Measurements from ENCODE around the gene PWP1. TPM values are rescaled to one million over a fixed set of nuclear protein-coding genes. Genes with fewer than 3 reads are reported as not detected.
A peak's percentile ranks its signal among the peaks of the same experiment; 100 is the strongest.

The PWP1 gene
- total and polyA plus RNA-seq, 2 of the 4 experiments (the other 2 are of a cell fraction): 143 to 179 TPM

DNA sequence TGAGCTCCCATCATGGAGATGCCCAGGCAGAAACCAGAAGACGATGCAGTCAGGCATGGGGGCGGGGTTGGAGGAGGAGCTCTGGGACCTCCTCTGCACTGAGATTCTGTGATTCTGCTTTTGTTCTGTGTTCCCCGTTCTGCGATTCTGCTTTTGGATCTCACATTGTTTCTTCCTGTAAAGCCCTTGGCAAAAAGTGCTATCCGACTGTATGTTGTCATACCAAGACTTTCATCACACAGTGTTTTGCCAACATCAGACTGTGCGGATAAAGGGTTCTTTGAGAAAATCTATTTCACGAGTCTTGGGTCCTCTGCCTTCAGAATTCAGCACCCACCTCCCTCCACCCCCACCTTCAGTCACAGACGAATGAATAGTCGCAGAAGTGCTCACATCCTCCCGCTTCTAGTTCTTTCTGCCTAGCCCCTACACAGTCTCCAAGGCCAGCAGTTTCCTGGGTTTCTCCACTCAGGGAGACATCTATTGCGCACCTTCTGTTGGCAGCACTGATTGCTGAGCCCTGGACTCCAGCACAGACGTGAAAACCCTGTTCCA lies 24.7 kb upstream of the PWP1 start:
- no peak overlapping the region for H3K27ac ChIP-seq (ENCODE audit: insufficient read depth, low read length)
- ATAC-seq (ENCODE audit: low read depth) (peak; percentile 46), DNase-seq (no peak)
- dilution Hi-C loops (cut with HindIII; ENCODE audit: low sequenced_read_pairs, unreplicated experiment): no loop called here
- H4K5ac ChIP-seq (ENCODE audit: low read depth, low read length): no peak overlapping the region
- H3K4me3 ChIP-seq (ENCODE audit: insufficient read depth, low read depth, low read length): no peak overlapping the region
- no peak overlapping the region for H3K56ac ChIP-seq (ENCODE audit: extremely low read depth, insufficient read depth, low read length)
- H3K4ac ChIP-seq (ENCODE audit: low read depth, low read length): no peak overlapping the region
- H3K9ac ChIP-seq (ENCODE audit: low read depth, low read length): no peak overlapping the region
- no peak overlapping the region for H2AK9ac ChIP-seq (replicated peaks; ENCODE audit: low read depth, low read length, poor library complexity)
- H2AFZ ChIP-seq (replicated peaks; ENCODE audit: low read length, poor library complexity): no peak overlapping the region
- H3K9me3 ChIP-seq (ENCODE audit: control insufficient read depth, insufficient read depth, low read length): no peaks in the 10 kb centered on the region
- H4K8ac ChIP-seq (ENCODE audit: low read depth in 2 of 2, low read length in 2 of 2): no peak overlapping the region
- WGBS, 2 experiments (ENCODE audit: extremely low coverage in 2 of 2, insufficient read length in 1 of 2): 60% methylated on average over 9 of the region's 12 CpGs; no CpG with 5 or more reads in 1 of the 2 experiments
- H3K79me1 ChIP-seq (ENCODE audit: low read depth in 1 of 2, low read length in 2 of 2): no peaks in the 10 kb centered on the region
- H3K18ac ChIP-seq (ENCODE audit: low read depth, low read length): no peak overlapping the region
- no peak overlapping the region for H3K14ac ChIP-seq (replicated peaks; ENCODE audit: low read depth, low read length)
- TF ChIP-seq POLR2A (IDR thresholded peaks at IDR 0.05; ENCODE audit: low read depth, low read length) (no peak), BHLHE40 (IDR thresholded peaks at IDR 0.05; ENCODE audit: low read depth, low read length) (no peak), RAD21 (IDR thresholded peaks at IDR 0.05; ENCODE audit: low read length) (no peak), CEBPB (IDR thresholded peaks at IDR 0.05; ENCODE audit: low read depth, low read length) (no peak), RFX5 (IDR thresholded peaks at IDR 0.05; ENCODE audit: low read depth, low read length) (no peak), FOS (IDR thresholded peaks at IDR 0.05; ENCODE audit: low read depth, low read length) (no peak), NFE2L2 (IDR thresholded peaks at IDR 0.05; ENCODE audit: low read depth, low read length) (no peak), SMC3 (IDR thresholded peaks at IDR 0.05; ENCODE audit: low read depth, low read length) (no peak), RCOR1 (IDR thresholded peaks at IDR 0.05; ENCODE audit: insufficient replicate concordance, low read length) (no peak), MAFK (IDR thresholded peaks at IDR 0.05; ENCODE audit: low read depth, low read length) (no peak), MXI1 (IDR thresholded peaks at IDR 0.05; ENCODE audit: borderline replicate concordance, low read depth, low read length) (no peak)
- TF ChIP-seq, protein P1, sequence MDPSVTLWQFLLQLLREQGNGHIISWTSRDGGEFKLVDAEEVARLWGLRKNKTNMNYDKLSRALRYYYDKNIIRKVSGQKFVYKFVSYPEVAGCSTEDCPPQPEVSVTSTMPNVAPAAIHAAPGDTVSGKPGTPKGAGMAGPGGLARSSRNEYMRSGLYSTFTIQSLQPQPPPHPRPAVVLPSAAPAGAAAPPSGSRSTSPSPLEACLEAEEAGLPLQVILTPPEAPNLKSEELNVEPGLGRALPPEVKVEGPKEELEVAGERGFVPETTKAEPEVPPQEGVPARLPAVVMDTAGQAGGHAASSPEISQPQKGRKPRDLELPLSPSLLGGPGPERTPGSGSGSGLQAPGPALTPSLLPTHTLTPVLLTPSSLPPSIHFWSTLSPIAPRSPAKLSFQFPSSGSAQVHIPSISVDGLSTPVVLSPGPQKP (IDR thresholded peaks at IDR 0.05; ENCODE audit: borderline replicate concordance, low read depth, low read length): no peak
- TF ChIP-seq, protein P2, sequence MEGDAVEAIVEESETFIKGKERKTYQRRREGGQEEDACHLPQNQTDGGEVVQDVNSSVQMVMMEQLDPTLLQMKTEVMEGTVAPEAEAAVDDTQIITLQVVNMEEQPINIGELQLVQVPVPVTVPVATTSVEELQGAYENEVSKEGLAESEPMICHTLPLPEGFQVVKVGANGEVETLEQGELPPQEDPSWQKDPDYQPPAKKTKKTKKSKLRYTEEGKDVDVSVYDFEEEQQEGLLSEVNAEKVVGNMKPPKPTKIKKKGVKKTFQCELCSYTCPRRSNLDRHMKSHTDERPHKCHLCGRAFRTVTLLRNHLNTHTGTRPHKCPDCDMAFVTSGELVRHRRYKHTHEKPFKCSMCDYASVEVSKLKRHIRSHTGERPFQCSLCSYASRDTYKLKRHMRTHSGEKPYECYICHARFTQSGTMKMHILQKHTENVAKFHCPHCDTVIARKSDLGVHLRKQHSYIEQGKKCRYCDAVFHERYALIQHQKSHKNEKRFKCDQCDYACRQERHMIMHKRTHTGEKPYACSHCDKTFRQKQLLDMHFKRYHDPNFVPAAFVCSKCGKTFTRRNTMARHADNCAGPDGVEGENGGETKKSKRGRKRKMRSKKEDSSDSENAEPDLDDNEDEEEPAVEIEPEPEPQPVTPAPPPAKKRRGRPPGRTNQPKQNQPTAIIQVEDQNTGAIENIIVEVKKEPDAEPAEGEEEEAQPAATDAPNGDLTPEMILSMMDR (conservative IDR thresholded peaks at IDR 0.05; ENCODE audit: low read depth, low read length): no peak
- TF ChIP-seq, protein P3, sequence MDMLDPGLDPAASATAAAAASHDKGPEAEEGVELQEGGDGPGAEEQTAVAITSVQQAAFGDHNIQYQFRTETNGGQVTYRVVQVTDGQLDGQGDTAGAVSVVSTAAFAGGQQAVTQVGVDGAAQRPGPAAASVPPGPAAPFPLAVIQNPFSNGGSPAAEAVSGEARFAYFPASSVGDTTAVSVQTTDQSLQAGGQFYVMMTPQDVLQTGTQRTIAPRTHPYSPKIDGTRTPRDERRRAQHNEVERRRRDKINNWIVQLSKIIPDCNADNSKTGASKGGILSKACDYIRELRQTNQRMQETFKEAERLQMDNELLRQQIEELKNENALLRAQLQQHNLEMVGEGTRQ (IDR thresholded peaks at IDR 0.05; ENCODE audit: low read depth, low read length): no peak
- intact Hi-C loops (cut with micrococcal nuclease): no loop called here
- in situ Hi-C loops (cut with MboI; ENCODE audit: low sequenced_read_pairs): no loop called here
- CTCF ChIA-PET: interaction anchor here (1.0 kb wide), 1 partner anchor 15 kb away, joined by 3 read pairs; no protein-coding TSS in a partner anchor
- H3K4me1 ChIP-seq (ENCODE audit: control insufficient read depth, insufficient read depth, low read length): no peaks in the 10 kb centered on the region
- H3K36me3 ChIP-seq (ENCODE audit: control insufficient read depth, insufficient read depth, low read length): no peaks in the 10 kb centered on the region
- POLR2A ChIA-PET (ENCODE audit: unreplicated experiment): no interaction called here
- H2BK20ac ChIP-seq (ENCODE audit: low read depth, low read length): no peak overlapping the region
- H4K91ac ChIP-seq (ENCODE audit: insufficient read depth, low read depth, low read length): no peak overlapping the region
- no peak overlapping the region for H3K23ac ChIP-seq (ENCODE audit: low read depth, low read length)
- H3K4me2 ChIP-seq (ENCODE audit: low read depth, low read length): no peak overlapping the region
- H2BK5ac ChIP-seq (ENCODE audit: low read depth, low read length, poor library complexity, severe bottlenecking): no peak overlapping the region
- H2AK5ac ChIP-seq (ENCODE audit: low read depth, low read length): no peak overlapping the region
- no peaks in the 10 kb centered on the region; the same call in 1 of the 2 replicates for H3K9me1 ChIP-seq (ENCODE audit: insufficient read depth, low read length)
- H2BK15ac ChIP-seq (ENCODE audit: low read depth, low read length): no peak overlapping the region
- no TSS peak for BruUV-seq (replicated peaks)
- no peak overlapping the region for H2BK120ac ChIP-seq (ENCODE audit: low read depth, low read length)
- H3K27me3 ChIP-seq (ENCODE audit: control insufficient read depth, insufficient read depth, low read length): peaks cover 1% of the 10 kb centered on the region; the same call in 1 of the 2 replicates
- no peaks in the 10 kb centered on the region for H4K20me1 ChIP-seq (ENCODE audit: insufficient read depth, low read length)

All from IMR-90 (cell line).